ENCODE data around the gene RARA. TPM values are rescaled to one million over a fixed set of nuclear protein-coding genes. Genes with fewer than 3 reads are reported as not detected.
A peak's percentile ranks its signal among the peaks of the same experiment; 100 is the strongest.
"Not testable (repeated sequence)": the region's sequence is repeated elsewhere in the genome, so short reads cannot be mapped to it uniquely, and the experiment has no call there.

Gene RARA
- total RNA-seq, 1 experiment from 2014 or later = 11.4 TPM

GRCh38 chr17:40291281-40291664 is 17.7 kb upstream of the RARA start:
- DNase-seq (ENCODE audit: low read depth) = no peak
- in situ Hi-C loops (cut with HindIII; ENCODE audit: low pct_unique_long_range_greater_than_20kb, low sequenced_read_pairs) = loop anchor here (25.0 kb wide), 1 partner anchor 104 kb away; the partner anchor contains the start of gene RAPGEFL1

GRCh38 chr17:40293363-40293762 is 15.6 kb upstream of the RARA start:
- no peak for DNase-seq (ENCODE audit: low read depth)
- in situ Hi-C loops (cut with HindIII; ENCODE audit: low pct_unique_long_range_greater_than_20kb, low sequenced_read_pairs) = loop anchor here (25.0 kb wide), 1 partner anchor 106 kb away; the partner anchor contains the start of gene RAPGEFL1

- in situ Hi-C loops (cut with HindIII; ENCODE audit: low pct_unique_long_range_greater_than_20kb, low sequenced_read_pairs) = loop anchor here (25.0 kb wide), 1 partner anchor 108 kb away; the partner anchor contains the start of gene RAPGEFL1
- DNase-seq (ENCODE audit: low read depth) = no peak
Measured at GRCh38 chr17:40295488-40296436, 13.2 kb upstream of the RARA start.

GRCh38 chr17:40297511-40297910 is 11.5 kb upstream of the RARA start:
- in situ Hi-C loops (cut with HindIII; ENCODE audit: low pct_unique_long_range_greater_than_20kb, low sequenced_read_pairs) = loop anchor here (25.0 kb wide), 1 partner anchor 110 kb away; the partner anchor contains the start of gene RAPGEFL1
- no peak for DNase-seq (ENCODE audit: low read depth)

GRCh38 chr17:40298726-40299125 is 10.3 kb upstream of the RARA start:
- DNase-seq (ENCODE audit: low read depth) = no peak
- in situ Hi-C loops (cut with HindIII; ENCODE audit: low pct_unique_long_range_greater_than_20kb, low sequenced_read_pairs) = loop anchor here (25.0 kb wide), 1 partner anchor 111 kb away; the partner anchor contains the start of gene RAPGEFL1

GRCh38 chr17:40299159-40299757 is 9.7 kb upstream of the RARA start:
- DNase-seq (ENCODE audit: low read depth) = not testable (repeated sequence)
- in situ Hi-C loops (cut with HindIII; ENCODE audit: low pct_unique_long_range_greater_than_20kb, low sequenced_read_pairs) = loop anchor here (25.0 kb wide), 1 partner anchor 112 kb away; the partner anchor contains the start of gene RAPGEFL1

- in situ Hi-C loops (cut with HindIII; ENCODE audit: low pct_unique_long_range_greater_than_20kb, low sequenced_read_pairs) = no loop called here
- no peak for DNase-seq (ENCODE audit: low read depth)
Measured at GRCh38 chr17:40301315-40301714, 7.7 kb upstream of the RARA start.

GRCh38 chr17:40303009-40303657 is 5.8 kb upstream of the RARA start:
- DNase-seq (ENCODE audit: low read depth) = peak; percentile 59
- in situ Hi-C loops (cut with HindIII; ENCODE audit: low pct_unique_long_range_greater_than_20kb, low sequenced_read_pairs) = no loop called here

GRCh38 chr17:40303708-40304551 is 5.0 kb upstream of the RARA start:
- DNase-seq (ENCODE audit: low read depth) = no peak
- in situ Hi-C loops (cut with HindIII; ENCODE audit: low pct_unique_long_range_greater_than_20kb, low sequenced_read_pairs) = no loop called here

GRCh38 chr17:40304552-40304863 is 4.5 kb upstream of the RARA start:
- DNase-seq (ENCODE audit: low read depth); in situ Hi-C loops (cut with HindIII; ENCODE audit: low pct_unique_long_range_greater_than_20kb, low sequenced_read_pairs): not testable (repeated sequence)

GRCh38 chr17:40304866-40305265 is 4.1 kb upstream of the RARA start:
- in situ Hi-C loops (cut with HindIII; ENCODE audit: low pct_unique_long_range_greater_than_20kb, low sequenced_read_pairs); DNase-seq (ENCODE audit: low read depth): not testable (repeated sequence)

GRCh38 chr17:40306395-40306794 is 2.6 kb upstream of the RARA start:
- no peak for DNase-seq (ENCODE audit: low read depth)
- in situ Hi-C loops (cut with HindIII; ENCODE audit: low pct_unique_long_range_greater_than_20kb, low sequenced_read_pairs) = no loop called here

- DNase-seq (ENCODE audit: low read depth) = no peak
- in situ Hi-C loops (cut with HindIII; ENCODE audit: low pct_unique_long_range_greater_than_20kb, low sequenced_read_pairs) = no loop called here
Measured at GRCh38 chr17:40307001-40307730, 1.8 kb upstream of the RARA start.

GRCh38 chr17:40307740-40308239 is 1.2 kb upstream of the RARA start:
- no peak for DNase-seq (ENCODE audit: low read depth)
- in situ Hi-C loops (cut with HindIII; ENCODE audit: low pct_unique_long_range_greater_than_20kb, low sequenced_read_pairs) = no loop called here

GRCh38 chr17:40309949-40310510 is 1.1 kb downstream of the RARA start:
- no peak for DNase-seq (ENCODE audit: low read depth)
- in situ Hi-C loops (cut with HindIII; ENCODE audit: low pct_unique_long_range_greater_than_20kb, low sequenced_read_pairs) = no loop called here

GRCh38 chr17:40310882-40311391 is 2.0 kb downstream of the RARA start:
- in situ Hi-C loops (cut with HindIII; ENCODE audit: low pct_unique_long_range_greater_than_20kb, low sequenced_read_pairs) = no loop called here
- DNase-seq (ENCODE audit: low read depth) = no peak

- DNase-seq (ENCODE audit: low read depth) = no peak
- in situ Hi-C loops (cut with HindIII; ENCODE audit: low pct_unique_long_range_greater_than_20kb, low sequenced_read_pairs) = no loop called here
Measured at GRCh38 chr17:40311575-40311974, 2.6 kb downstream of the RARA start.

Data from Caki2 (cell line).